OCI-LY7 (cell line): ENCODE results near the gene COMMD10. TPM values are rescaled to one million over a fixed set of nuclear protein-coding genes. Genes with fewer than 3 reads are reported as not detected.

Experiments
- BruUV-seq: library from RNA; stranded (reverse); fragments of 400-500 nt; replicated peaks from 2 replicates; lab custom pipeline; 2021; lab: Mats Ljungman, UMichigan
- CTCF ChIA-PET: fragments of 300-600 bp; sonication (Branson Sonifier 250); formaldehyde crosslinking; loops from one replicate; lab custom pipeline; 2022; ENCODE audit warnings: antibody characterized with exemption; ENCODE audit not compliant: unreplicated experiment; lab: Charles Lee
- POLR2A ChIA-PET: fragments of 300-600 bp; sonication (Branson Sonifier 250); formaldehyde crosslinking; loops from one replicate; lab custom pipeline; 2022; ENCODE audit warnings: antibody characterized with exemption; lab: Charles Lee
- DNase-seq: peaks from one replicate; pipeline ENCODE4 v3.0.0-alpha.2; 2015; ENCODE audit warnings: low spot score
- H2AFZ ChIP-seq: fragments of 200-600 bp; sonication (generic), shearing (Covaris generic); 2 replicates; pipeline ENCODE4 v1.6.1; 2014; ENCODE audit warnings: mild to moderate bottlenecking, antibody characterized with exemption, low read length, moderate library complexity
- H3K27ac ChIP-seq: fragments of 200-600 bp; sonication (generic); 2 replicates; pipeline ENCODE4 v1.5.1; 2014; ENCODE audit warnings: mixed run types, low read depth, mild to moderate bottlenecking, moderate library complexity, low read length, inconsistent platforms; ENCODE audit not compliant: poor library complexity, severe bottlenecking
- H3K36me3 ChIP-seq: fragments of 200-600 bp; sonication (generic); 2 replicates; pipeline ENCODE4 v1.6.1; 2014; ENCODE audit warnings: mild to moderate bottlenecking, antibody characterized with exemption, low read length, moderate library complexity, mixed read lengths; ENCODE audit not compliant: insufficient read depth
- H3K4me1 ChIP-seq: fragments of 200-600 bp; sonication (generic); 2 replicates; pipeline ENCODE4 v1.5.1; 2014; ENCODE audit warnings: mild to moderate bottlenecking, low read length; ENCODE audit not compliant: insufficient read depth, poor library complexity, severe bottlenecking
- H3K4me2 ChIP-seq: fragments of 200-600 bp; sonication (generic); 2 replicates; pipeline ENCODE4 v1.6.1; 2014; ENCODE audit warnings: mild to moderate bottlenecking, low read length
- H3K4me3 ChIP-seq: fragments of 200-600 bp; sonication (generic); 2 replicates; pipeline ENCODE4 v1.5.1; 2014; ENCODE audit warnings: mild to moderate bottlenecking, low read depth, low read length; ENCODE audit not compliant: poor library complexity, severe bottlenecking
- H3K79me2 ChIP-seq: fragments of 200-600 bp; sonication (generic); 2 replicates; pipeline ENCODE4 v1.6.1; 2016; ENCODE audit warnings: low read depth, mild to moderate bottlenecking, low read length, moderate library complexity, mixed read lengths; ENCODE audit not compliant: insufficient read depth
- H3K9me2 ChIP-seq: fragments of 200-600 bp; sonication (generic); 2 replicates; pipeline ENCODE4 v1.6.1; 2016; ENCODE audit warnings: mild to moderate bottlenecking, low read length, mixed read lengths; ENCODE audit not compliant: insufficient read depth
- H3K9me3 ChIP-seq: fragments of 200-600 bp; sonication (generic); 2 replicates; pipeline ENCODE4 v1.6.1; 2014; ENCODE audit warnings: mild to moderate bottlenecking, mixed run types, low read length, mixed read lengths
- H4K20me1 ChIP-seq: fragments of 200-600 bp; sonication (generic); 2 replicates; pipeline ENCODE4 v1.6.1; 2014; ENCODE audit warnings: mild to moderate bottlenecking, antibody characterized with exemption, low read length, moderate library complexity, mixed read lengths; ENCODE audit not compliant: insufficient read depth
- EZH2phosphoT487 ChIP-seq: fragments of 200-600 bp; sonication (generic); IDR thresholded peaks from 2 replicates; pipeline ENCODE4 v1.6.1; 2018; ENCODE audit warnings: low read depth, borderline replicate concordance, mild to moderate bottlenecking, mixed run types, antibody characterized with exemption, low read length, moderate library complexity, mixed read lengths
- intact Hi-C: fragments of 100-400 bp; cut with micrococcal nuclease; formaldehyde crosslinking; loops from one replicate; pipeline ENCODE4 v1.10.0; 2022; ENCODE audit not compliant: unreplicated experiment
- total RNA-seq, 2 experiments: library from RNA; depleted of rRNA in 1 of 2; stranded (reverse); fragments of >200 nt in 1 of 2; shearing (Covaris generic) in 1 of 2; gene quantifications; 2 replicates each; pipeline ENCODE4 v1.2.3, GENCODE V29; 2014 to 2022
- TF ChIP-seq, protein P1 (sequence below): fragments of 200-600 bp; sonication (generic); conservative IDR thresholded peaks from 2 replicates; pipeline ENCODE4 v1.5.1; 2014; ENCODE audit warnings: mild to moderate bottlenecking, antibody characterized with exemption, low read length, moderate library complexity, mixed read lengths

The COMMD10 gene
- total RNA-seq, 2 experiments from 2014 or later = 15.0 to 15.7 TPM

GRCh38 chr5:116303810-116304209 is 219.0 kb downstream of the COMMD10 start:
- Histone ChIP-seq H3K27ac (no peak overlapping the region), H3K36me3 (no peaks in the 10 kb centered on the region), H3K9me2 (no peaks in the 10 kb centered on the region), H4K20me1 (no peaks in the 10 kb centered on the region), H3K79me2 (no peaks in the 10 kb centered on the region), H3K9me3 (peaks cover 5% of the 10 kb centered on the region; the same call in 1 of the 2 replicates), H3K4me2 (no peak overlapping the region), H2AFZ (no peak overlapping the region), H3K4me3 (no peak overlapping the region), H3K4me1 (no peaks in the 10 kb centered on the region)
- ChIA-PET POLR2A (no interaction called here), CTCF (no interaction called here)
- BruUV-seq = no TSS peak
- intact Hi-C loops = no loop called here
- no peak for TF ChIP-seq EZH2phosphoT487
- TF ChIP-seq, protein P1, sequence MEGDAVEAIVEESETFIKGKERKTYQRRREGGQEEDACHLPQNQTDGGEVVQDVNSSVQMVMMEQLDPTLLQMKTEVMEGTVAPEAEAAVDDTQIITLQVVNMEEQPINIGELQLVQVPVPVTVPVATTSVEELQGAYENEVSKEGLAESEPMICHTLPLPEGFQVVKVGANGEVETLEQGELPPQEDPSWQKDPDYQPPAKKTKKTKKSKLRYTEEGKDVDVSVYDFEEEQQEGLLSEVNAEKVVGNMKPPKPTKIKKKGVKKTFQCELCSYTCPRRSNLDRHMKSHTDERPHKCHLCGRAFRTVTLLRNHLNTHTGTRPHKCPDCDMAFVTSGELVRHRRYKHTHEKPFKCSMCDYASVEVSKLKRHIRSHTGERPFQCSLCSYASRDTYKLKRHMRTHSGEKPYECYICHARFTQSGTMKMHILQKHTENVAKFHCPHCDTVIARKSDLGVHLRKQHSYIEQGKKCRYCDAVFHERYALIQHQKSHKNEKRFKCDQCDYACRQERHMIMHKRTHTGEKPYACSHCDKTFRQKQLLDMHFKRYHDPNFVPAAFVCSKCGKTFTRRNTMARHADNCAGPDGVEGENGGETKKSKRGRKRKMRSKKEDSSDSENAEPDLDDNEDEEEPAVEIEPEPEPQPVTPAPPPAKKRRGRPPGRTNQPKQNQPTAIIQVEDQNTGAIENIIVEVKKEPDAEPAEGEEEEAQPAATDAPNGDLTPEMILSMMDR = no peak
- no peak for DNase-seq

- no TSS peak for BruUV-seq
- H3K4me2 ChIP-seq = no peak overlapping the region
- H3K9me3 ChIP-seq = peaks cover 5% of the 10 kb centered on the region; the same call in 1 of the 2 replicates
- no peak for TF ChIP-seq EZH2phosphoT487
- TF ChIP-seq, protein P1 = no peak
- intact Hi-C loops = no loop called here
- no peaks in the 10 kb centered on the region for H3K9me2 ChIP-seq
- no peak for DNase-seq
- ChIA-PET CTCF (no interaction called here), POLR2A (no interaction called here)
- H4K20me1 ChIP-seq = no peaks in the 10 kb centered on the region
- H3K4me1 ChIP-seq = no peaks in the 10 kb centered on the region
- no peak overlapping the region for H3K4me3 ChIP-seq
- H2AFZ ChIP-seq = no peak overlapping the region
- no peaks in the 10 kb centered on the region for H3K36me3 ChIP-seq
- no peak overlapping the region for H3K27ac ChIP-seq
- no peaks in the 10 kb centered on the region for H3K79me2 ChIP-seq
Observed at GRCh38 chr5:116305899-116306298, 221.1 kb downstream of the COMMD10 start.

DNA sequence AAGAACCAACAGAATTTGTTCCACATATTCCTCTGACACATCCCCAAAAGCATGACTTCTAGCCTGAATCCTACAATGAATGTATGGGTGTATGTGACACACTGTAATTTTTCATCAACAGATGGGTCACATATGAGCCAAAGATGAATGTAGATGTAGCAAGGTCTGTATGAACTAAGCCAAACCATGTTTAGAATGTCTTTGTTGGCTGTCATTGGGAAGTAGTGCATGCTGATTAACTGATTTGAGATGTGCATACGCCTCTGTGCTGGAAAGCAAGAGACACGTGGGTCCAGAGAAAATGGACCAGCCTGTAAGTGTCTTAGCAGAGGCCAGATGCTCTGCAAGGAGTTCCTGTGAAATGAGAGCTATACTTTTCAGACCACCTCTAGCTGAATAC is 222.0 kb downstream of the COMMD10 start:
- H3K27ac ChIP-seq = no peak overlapping the region
- H3K4me2 ChIP-seq = no peak overlapping the region
- H3K4me1 ChIP-seq = no peaks in the 10 kb centered on the region
- BruUV-seq = no TSS peak
- DNase-seq = no peak
- intact Hi-C loops = no loop called here
- no peak overlapping the region for H3K4me3 ChIP-seq
- CTCF ChIA-PET = no interaction called here
- no peak overlapping the region for H2AFZ ChIP-seq
- POLR2A ChIA-PET = no interaction called here
- H3K9me2 ChIP-seq = no peaks in the 10 kb centered on the region
- H3K9me3 ChIP-seq = peaks cover 5% of the 10 kb centered on the region; the same call in 1 of the 2 replicates
- no peaks in the 10 kb centered on the region for H4K20me1 ChIP-seq
- no peak for TF ChIP-seq EZH2phosphoT487
- TF ChIP-seq, protein P1 = no peak
- H3K79me2 ChIP-seq = no peaks in the 10 kb centered on the region
- H3K36me3 ChIP-seq = no peaks in the 10 kb centered on the region
